HG02798 (cell line): ENCODE results near the gene UBE2G1.

Experiments
- ATAC-seq: cut with Tn5 transposase; IDR thresholded peaks from one replicate; pipeline ENCODE4 v1.9.1; 2021; ENCODE audit warnings: mild to moderate bottlenecking; ENCODE audit not compliant: unreplicated experiment, poor library complexity

UBE2G1 gene

GRCh38 chr17:4340914-4341615, 25.4 kb downstream of the UBE2G1 start:
- ATAC-seq = no peak

- ATAC-seq = no peak
These were observed 31.5 kb downstream of the UBE2G1 start for GRCh38 chr17:4334776-4335584.

- no peak for ATAC-seq
These were observed 32.1 kb downstream of the UBE2G1 start for GRCh38 chr17:4334332-4334731.

GRCh38 chr17:4333041-4333440, 33.4 kb downstream of the UBE2G1 start:
- ATAC-seq = no peak

GRCh38 chr17:4332296-4332970, 34.0 kb downstream of the UBE2G1 start:
- no peak for ATAC-seq

GRCh38 chr17:4331614-4332013, 34.9 kb downstream of the UBE2G1 start:
- ATAC-seq = no peak

- ATAC-seq = no peak
These were observed 36.6 kb downstream of the UBE2G1 start for GRCh38 chr17:4329838-4330237.

- ATAC-seq = no peak
These were observed 38.9 kb downstream of the UBE2G1 start for GRCh38 chr17:4327606-4328005.

- ATAC-seq = no peak
These were observed 39.9 kb downstream of the UBE2G1 start for GRCh38 chr17:4326608-4327007.

- no peak for ATAC-seq
These were observed 40.4 kb downstream of the UBE2G1 start for GRCh38 chr17:4326112-4326511.

- no peak for ATAC-seq
These were observed 42.0 kb downstream of the UBE2G1 start for GRCh38 chr17:4324463-4324862.

GRCh38 chr17:4319221-4319620, 47.3 kb downstream of the UBE2G1 start:
- no peak for ATAC-seq

- ATAC-seq = no peak
These were observed 47.9 kb downstream of the UBE2G1 start for GRCh38 chr17:4318596-4318995.

GRCh38 chr17:4318186-4318585, 48.3 kb downstream of the UBE2G1 start:
- no peak for ATAC-seq

- ATAC-seq = no peak
These were observed 48.9 kb downstream of the UBE2G1 start for GRCh38 chr17:4317610-4318009.

GRCh38 chr17:4316648-4317047, 49.8 kb downstream of the UBE2G1 start:
- no peak for ATAC-seq

- ATAC-seq = no peak
These were observed 51.9 kb downstream of the UBE2G1 start for GRCh38 chr17:4314618-4315017.

GRCh38 chr17:4314179-4314578, 52.3 kb downstream of the UBE2G1 start:
- ATAC-seq = no peak

GRCh38 chr17:4313221-4314114, 53.0 kb downstream of the UBE2G1 start:
- no peak for ATAC-seq

GRCh38 chr17:4310354-4311060, 56.0 kb downstream of the UBE2G1 start:
- no peak for ATAC-seq
